HG02970 (cell line): ENCODE measurements around the gene WBP2NL.
"Not testable (repeated sequence)": the region's sequence is repeated elsewhere in the genome, so short reads cannot be mapped to it uniquely, and the experiment has no call there.

Source experiments
- ATAC-seq: cut with Tn5 transposase; IDR thresholded peaks from one replicate; pipeline ENCODE4 v1.9.1; 2021; ENCODE audit warnings: mild to moderate bottlenecking, moderate library complexity, moderate number of reproducible peaks; ENCODE audit not compliant: unreplicated experiment, low FRiP score

The WBP2NL gene, protein sequence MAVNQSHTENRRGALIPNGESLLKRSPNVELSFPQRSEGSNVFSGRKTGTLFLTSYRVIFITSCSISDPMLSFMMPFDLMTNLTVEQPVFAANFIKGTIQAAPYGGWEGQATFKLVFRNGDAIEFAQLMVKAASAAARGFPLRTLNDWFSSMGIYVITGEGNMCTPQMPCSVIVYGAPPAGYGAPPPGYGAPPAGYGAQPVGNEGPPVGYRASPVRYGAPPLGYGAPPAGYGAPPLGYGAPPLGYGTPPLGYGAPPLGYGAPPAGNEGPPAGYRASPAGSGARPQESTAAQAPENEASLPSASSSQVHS

GRCh38 chr22:41998361-41999261 lies at the start of gene WBP2NL:
Gene WBP2NL, plus strand, starts transcription at chr22:41998788. Its CDS starts 31 bp downstream, at chr22:41998819.
- ATAC-seq: peak; percentile 94

GRCh38 chr22:41948928-41949296 lies 49.7 kb upstream of the WBP2NL start:
- not testable (repeated sequence) for ATAC-seq

DNA sequence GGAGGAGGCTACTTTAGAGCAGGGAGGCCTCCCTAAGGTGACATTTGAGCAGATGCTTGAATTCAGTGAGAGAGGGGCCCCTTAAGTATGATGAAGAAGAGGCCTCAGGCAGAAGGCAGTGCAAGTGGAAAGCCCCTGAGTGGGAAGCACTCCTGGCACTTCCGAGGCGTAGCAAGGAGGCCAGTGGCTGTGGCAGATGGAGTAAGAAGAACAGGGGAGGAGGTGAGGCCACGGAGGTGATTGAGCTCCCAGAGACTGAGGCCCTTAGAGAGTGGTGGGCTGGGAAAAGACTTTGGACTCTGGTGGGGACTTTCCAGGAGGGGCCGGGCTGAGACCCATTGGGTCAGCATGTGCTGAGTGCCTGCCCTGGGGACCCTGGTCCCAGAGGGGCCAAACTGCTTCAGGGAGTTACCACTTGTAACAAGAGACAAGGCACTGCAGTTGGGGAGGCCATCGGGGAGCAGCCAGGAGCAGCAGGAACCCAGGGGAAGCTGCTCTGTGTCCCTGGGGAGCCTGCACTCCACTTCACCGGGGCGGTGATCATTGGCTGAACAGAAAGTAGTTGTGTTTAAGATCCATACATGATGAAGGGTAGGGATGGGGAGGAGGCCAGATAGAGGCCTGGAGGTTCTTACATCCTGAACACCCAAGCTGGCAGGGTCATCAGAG lies 49.2 kb upstream of the WBP2NL start:
- no peak for ATAC-seq

GRCh38 chr22:41951898-41952474 lies 46.6 kb upstream of the WBP2NL start, which contains the start of gene SMIM45:
Gene SMIM45, plus strand, starts transcription at chr22:41952150.
- no peak for ATAC-seq

GRCh38 chr22:41952713-41953112 lies 45.9 kb upstream of the WBP2NL start:
- ATAC-seq: no peak

- no peak for ATAC-seq
These were observed 40.5 kb upstream of the WBP2NL start for GRCh38 chr22:41957941-41958556.

DNA sequence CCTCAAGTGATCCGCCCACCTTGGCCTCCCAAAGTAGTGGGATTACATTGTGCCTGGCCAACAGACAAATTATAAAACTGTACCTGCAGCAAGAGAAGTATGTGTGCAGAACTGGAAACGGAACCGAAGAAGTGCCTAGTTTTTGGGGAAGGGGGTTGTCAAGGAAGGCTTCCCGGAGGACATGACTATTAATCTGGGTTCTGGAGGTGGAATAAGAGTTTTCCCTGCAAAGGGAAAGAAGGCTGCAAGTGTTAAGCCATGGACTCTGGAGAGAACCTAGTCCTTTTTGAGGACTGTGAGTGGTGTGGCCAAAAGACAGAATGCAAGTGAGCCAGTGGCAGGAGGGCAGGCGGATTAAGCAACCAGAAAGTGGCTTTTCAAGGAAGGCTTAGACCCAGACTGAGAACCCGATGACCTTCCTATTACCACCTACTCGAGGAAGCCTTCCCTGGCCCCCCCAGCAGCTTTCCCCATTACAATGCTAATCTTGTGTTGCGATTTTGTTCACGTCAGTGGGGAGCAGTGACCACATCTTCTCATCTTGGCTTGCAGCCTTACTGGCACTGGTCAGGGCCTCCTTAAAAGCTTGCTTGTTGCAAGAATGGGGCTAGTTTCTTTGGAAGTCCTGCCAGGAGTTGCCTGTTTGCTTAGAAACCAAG lies 35.0 kb upstream of the WBP2NL start:
- no peak for ATAC-seq

GRCh38 chr22:41964112-41964491 lies 34.5 kb upstream of the WBP2NL start:
- ATAC-seq: no peak

GRCh38 chr22:41966225-41966606 lies 32.4 kb upstream of the WBP2NL start:
- no peak for ATAC-seq

DNA sequence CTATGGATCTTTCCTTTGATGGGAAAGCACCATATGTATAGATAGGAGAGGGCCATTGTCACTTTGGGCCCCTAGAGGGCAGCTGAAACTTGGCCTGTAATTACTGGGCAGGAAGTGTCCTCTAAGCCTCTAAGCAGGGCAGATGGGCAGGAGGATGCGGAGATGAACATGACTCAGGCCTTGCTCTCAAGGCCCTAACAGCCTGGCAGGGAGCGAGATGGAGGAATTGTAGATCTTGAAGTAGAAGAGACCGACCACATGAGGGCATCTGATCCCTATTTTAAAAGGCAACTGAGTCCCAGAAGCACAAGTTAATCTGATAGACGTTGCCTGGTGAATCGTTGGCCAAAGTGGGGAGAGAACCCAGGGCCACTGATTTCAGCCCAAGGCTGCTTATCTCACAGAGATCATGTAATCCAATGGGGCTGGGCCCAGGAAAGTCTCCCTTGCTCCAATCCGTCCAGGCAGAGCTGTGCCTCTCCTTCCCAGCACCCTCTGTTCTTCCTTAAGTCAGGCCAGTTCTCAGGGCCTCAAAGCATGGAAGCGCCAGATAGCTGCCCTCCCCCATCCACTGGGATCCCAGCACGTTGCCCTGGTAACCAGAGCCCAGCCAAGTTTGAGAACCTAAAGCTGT lies 31.9 kb upstream of the WBP2NL start:
- no peak for ATAC-seq

DNA sequence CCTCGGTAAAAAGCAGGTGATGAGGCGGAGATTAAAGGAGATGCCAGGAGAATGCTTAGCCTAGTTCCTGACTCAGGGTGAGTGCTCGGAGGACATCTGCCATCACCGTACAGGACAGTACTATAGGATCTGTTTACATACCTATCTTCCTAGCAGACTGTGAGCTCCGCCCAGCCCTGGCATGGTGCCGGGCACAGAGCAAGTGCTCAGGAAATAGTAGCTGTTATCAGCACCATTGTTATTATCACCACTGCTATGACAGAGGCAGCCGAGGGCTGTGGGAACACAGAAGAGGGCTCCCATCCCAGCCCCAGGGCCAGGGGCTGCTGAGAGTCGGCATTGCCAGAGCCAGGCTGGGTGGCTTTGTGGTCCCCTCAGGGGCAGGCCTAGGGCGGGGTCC lies 30.0 kb upstream of the WBP2NL start:
- no peak for ATAC-seq

DNA sequence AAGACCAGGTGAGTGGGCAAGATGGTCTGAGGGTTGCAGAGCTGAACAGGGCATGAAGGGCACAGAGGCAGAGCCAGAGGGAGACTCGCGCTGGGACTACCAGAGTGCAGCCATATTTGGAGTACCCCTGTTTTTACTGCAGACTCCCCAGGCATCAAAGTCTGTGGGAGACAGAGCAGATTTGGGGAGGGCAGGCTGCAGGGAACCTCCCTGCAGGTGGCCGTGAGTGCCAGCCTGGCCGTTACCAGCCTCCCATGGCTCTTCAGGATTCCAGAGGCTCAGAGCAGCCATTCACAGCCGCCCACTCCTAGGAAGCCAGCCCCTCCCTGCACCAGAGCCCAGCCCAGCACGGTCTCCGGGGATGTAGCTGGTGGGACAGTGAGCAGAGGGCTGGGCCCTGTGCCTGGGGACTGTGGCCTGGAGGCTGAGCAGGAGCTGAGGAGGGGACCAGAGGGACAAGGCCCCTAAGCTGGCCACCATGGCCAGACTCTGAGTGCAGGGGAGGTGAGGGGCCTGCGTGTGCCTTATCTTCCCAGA lies 29.4 kb upstream of the WBP2NL start, which contains the start of gene SEPTIN3:
TSS of gene SEPTIN3 (plus strand) at position 334 of the 537 bp plus-strand sequence. CDS start 2,050 bp downstream, outside the sequence.
- ATAC-seq: no peak

DNA sequence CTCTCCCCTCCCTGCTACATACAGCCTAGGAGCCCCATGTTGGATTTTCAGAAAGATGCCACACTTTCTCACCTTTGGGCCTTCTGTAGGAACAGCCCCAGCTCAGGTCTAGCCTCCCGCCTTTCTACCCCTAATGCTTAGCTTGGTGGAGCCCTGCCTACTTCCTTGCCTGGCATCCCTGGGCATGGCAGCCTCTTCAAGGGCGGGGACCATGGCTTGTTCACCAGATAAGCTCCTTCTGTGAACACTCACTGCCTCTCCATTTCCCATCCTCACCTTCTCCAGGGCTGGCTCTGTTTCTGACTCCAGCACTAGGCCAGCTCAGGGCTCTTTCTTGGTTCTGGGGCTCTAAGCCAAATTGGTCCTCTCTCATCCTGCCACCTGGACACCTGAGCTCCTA lies 28.0 kb upstream of the WBP2NL start:
- no peak for ATAC-seq

- ATAC-seq: no peak
These were observed 27.2 kb upstream of the WBP2NL start for GRCh38 chr22:41971431-41971830.

DNA sequence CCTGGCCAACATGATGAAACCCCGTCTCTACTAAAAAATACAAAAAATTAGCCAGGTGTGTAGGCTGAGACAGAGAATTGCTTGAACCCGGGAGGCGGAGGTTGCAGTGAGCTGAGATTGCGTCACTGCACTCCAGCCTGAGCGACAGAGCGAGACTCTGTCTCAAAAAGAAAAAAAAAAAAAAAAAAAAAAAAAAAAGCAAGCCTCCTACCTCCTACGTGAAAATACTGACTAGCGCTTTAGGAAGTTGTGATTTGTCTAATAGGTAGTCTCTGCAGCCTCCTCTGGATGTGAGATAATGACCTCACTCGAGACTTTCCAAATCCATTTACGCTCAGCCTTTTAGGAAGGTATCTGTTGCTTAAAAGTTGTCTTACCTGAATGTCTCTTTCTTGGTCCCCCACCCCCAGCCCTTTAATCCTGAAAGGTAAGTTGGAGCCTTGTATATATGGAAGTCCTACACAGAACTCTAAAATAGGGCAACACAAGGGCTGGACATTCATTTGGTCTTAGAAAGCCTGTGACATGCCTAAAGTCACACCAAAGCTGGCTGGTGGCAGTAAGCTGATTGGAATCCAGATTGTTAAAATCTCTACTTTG lies 23.8 kb upstream of the WBP2NL start:
- no peak for ATAC-seq

DNA sequence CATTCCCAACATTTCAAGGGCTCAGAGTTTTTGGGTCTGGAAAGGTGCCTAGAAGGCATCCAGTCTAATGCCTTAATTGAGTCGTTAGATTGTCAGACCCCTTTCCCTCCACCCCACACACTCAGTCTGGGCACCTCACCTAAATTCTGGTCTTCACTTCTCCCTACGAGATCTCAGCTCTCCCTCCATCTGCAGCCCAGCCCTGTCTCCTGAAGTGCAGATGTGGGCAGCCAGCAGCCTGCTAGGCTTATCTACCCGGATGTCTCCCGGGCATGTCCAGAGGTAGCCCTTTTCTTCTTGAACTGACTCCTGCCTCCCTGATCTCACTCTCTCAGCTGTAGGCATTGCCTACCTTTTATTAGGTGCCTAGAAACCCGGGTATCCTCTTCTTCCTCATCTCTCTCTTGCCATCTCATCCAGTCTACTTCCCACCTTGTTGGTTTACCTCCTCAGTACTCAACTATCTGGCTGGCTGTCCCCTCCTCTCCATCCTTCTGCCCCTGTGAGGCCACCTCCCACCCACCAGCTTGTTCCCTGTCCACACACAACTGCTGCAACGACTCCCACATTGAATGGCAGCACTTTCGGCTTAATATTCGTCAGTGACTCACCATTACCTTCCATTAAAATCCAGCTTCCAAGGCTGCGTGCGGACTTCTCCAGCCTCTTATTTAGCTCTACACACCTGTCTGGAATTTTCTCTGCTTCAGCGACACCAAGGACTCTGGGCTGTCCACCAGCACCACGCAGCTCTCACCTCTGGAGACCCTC lies 23.1 kb upstream of the WBP2NL start:
- ATAC-seq: no peak

- no peak for ATAC-seq
These were observed 22.3 kb upstream of the WBP2NL start for GRCh38 chr22:41976070-41976901.
